Measurements from ENCODE around the gene PLEKHM3. TPM values are rescaled to one million over a fixed set of nuclear protein-coding genes. Genes with fewer than 3 reads are reported as not detected.
"Not testable (repeated sequence)": the region's sequence is repeated elsewhere in the genome, so short reads cannot be mapped to it uniquely, and the experiment has no call there.

The PLEKHM3 gene
- total RNA-seq, 1 donor from 2014 or later: 14.8 TPM

DNA sequence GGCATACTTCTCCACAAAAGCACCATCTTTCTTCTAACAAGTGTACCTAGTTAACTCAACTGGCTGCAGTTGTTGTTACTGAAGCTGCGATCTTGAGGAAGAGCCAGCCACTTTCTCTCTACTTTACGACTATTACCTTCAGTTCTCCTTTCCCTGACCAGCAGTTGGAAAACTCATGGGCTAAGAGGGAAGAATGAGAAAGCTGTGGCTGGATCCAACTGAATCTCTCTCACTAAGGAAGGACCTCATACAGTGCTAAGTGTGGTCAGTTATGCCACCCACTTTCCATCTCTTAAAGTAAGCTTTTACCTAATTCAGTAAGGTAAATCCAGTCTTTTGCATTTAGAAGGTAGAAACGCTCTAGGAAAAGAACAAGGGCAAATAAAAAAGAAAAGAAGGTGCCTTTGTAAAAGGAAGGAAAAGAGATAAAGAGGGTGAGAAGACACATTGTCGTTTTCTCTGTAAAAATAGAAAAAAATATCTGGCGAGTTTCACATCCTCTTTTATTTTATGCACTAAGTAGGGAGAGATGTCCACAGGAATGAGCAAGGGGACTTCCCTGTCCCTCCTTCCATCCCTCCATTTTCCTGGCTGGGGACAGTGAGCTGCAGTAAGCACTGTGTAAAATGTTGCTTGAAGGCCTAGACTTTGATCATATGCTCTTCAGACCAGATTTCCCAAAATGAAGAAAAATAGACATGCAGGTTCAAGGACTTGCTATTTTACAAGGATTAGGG lies 73.4 kb downstream of the PLEKHM3 start:
- DNase-seq (ENCODE audit: low read depth): no peak

DNA sequence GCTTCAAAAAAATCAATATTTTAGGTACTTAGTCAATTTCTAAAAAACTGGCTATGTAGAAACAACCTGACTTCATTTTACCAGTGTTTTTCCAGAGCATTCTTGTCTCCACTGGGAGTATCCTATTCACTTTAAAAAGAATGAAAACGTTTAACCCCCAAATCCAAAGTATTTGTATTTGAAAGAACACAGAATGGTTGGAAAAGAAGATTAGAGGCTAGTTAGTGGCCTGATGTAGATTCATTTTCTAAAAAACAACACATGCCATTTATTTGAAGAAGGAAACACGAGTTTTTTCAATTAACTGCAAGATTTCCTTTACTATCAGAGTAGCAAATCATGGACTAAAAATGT lies 74.6 kb downstream of the PLEKHM3 start:
- DNase-seq (ENCODE audit: low read depth): no peak

DNA sequence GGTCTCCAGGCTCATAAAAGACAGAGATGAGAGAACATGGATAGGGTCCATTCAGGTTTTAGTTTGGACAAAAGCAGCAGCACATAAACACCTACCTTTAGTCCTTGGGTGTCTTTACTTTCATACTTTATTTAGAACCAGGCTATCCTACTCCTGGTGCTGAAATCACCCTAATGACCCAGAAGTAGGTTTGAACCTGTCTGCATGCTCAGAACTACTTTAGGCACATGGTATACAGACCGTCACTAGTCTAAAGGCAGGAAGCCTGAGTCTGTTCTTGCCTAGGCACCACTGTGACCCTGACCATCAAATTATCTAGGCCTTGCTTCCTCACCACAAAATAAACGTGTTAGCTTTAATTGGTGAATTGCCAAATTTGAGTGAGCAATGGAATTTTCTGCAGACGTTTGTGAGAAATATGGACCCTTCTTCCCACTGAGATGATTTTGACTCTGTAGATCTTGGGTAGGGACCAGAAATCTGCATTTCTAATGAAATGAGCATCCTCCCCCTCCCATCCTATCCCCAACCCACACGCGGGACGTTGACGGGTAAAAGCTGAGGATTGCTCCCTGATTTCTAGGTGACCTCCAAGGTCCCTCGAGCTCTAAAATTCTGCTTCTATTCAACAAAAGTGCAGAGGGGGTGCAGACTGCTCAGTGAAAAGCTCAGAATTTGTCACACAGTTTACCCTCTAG lies 75.1 kb downstream of the PLEKHM3 start:
- DNase-seq (ENCODE audit: low read depth): no peak

DNA sequence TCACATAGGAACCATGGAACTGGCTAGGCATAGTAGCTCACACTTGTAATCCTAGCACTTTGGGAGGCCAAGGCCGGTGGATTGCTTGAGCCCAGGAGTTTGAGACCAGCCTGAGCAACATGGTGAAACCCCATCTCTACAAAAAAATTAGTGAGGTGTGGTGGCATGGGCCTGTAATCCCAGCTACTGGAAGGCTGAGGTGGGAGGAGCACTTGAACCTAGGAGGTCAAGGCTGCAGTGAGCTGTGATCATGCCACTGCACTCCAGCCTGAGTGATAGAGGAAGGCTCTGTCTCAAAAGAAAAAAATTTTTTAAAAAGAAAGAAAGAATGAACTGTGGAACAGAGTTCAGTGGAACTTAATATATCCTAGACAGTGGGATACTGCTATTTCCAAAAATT lies 76.1 kb downstream of the PLEKHM3 start:
- DNase-seq (ENCODE audit: low read depth): not testable (repeated sequence)

DNA sequence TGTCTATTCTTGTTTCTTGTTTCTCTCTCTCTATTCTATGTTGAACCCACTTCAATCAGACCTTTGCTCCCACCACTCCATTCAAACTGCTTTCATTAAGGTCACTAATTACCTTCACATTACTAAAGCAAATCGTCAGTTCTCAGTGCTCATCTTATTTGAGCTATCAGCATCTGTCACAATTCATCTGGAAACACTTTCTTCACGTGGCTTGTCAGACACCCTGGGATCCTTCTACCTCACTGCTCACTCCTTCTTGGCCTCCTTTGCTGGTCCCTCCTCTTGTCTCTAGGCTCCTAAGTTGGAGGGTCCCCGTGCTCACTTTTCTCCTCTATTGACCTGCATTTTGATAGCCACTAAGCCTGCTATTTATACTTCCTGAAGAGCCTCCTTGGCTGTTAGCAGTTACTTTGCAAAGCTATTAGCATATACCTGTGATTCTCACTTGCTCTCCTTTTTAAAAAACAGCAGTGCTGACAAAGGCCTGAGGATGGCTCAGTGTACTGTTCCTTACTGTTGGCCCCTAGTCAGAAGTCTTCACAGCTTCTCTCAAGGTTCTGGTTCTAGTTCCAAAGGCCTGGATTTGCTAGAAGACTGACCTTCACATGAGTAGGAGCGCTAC lies 80.2 kb downstream of the PLEKHM3 start:
- DNase-seq (ENCODE audit: low read depth): no peak

DNA sequence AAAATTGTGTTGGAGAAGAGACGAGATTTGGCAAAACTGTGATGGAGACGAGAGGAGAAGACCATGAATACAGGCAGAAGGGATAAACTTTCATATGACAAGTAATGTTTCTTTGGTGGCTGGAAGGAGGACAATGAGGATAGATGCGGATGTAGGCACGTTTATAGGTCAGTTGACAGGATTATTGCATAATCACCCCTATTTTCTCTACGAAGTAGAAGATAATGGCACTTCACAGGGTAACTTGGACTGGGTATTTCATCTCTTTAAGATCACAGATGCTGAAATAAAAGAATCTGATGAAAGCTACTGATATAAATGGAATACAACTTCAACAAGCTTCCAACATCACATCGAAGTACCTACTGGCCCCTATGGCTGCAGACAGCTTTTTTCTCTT lies 81.0 kb downstream of the PLEKHM3 start:
- DNase-seq (ENCODE audit: low read depth): no peak

DNA sequence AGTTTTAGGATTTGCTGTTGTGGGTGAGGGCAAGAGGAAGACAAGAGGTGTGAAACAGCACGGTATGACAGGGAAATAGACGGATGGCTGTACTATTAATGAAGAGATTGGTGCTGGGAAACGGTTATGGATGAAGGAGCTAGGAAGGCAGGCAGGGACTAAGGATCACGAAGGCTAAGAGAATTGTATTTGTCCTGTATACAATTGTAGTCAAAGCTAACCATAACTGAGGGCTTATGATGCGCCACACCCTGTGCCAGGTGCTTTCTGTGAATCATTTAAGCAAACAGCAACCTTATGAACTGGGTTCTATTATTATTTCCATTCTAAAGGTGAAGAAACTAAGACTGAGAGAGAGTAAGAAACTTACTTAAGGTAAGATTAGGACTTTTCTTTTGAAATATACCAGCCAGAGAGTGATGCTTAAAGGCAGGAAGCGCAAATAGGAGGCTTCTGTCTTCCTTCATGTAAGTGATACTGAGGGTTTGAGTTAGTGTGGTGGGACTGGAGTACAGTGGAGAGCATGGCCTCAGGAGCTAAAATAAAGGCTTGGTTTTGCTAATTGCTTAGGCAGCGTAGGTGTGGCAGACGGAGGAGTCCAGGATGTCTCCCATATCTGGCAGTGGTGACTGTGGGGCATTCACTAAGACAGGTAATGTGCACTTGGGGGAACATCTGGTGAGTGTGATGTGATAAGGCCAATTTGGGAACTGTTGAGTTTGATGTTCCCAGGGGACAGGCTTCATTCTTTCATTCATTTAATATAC lies 85.8 kb downstream of the PLEKHM3 start:
- peak; percentile 36 for DNase-seq (ENCODE audit: low read depth)

DNA sequence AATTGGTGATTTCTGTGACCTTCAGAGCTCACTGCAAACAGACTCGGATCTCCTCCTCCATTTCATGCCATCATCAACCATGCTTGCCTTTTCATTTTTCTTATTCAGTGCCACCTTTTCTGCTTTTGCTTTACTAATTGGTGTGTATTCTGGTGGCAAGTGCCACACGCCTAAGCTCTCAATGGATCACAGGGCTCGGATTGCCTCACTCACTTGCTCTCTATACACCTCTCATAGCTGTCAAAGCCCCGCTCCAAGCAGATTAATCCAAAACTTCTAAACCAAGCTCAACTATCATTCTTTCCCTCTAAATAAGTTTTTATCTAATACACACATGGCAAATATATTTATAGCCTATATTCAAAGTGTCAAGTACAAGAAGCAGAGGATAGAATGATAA lies 86.4 kb downstream of the PLEKHM3 start:
- no peak for DNase-seq (ENCODE audit: low read depth)

DNA sequence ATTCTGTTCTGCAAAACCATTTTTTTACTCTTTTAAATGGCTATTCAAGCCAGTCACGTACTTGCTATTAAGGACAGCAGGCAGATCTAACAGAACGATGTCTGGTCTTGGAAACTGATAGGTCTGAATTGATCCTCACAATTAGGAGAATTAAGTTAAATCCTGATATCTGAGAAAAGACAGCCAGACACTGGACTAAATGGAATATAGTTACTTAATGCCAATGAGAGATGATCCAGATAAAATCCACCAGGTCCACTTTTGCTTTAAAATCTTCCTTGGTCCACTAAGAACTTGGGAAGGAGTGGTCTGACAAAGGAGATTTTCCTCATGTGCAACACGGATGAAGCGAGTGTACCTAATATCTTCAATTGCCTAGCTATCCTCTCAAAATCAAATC lies 86.9 kb downstream of the PLEKHM3 start:
- no peak for DNase-seq (ENCODE audit: low read depth)

DNA sequence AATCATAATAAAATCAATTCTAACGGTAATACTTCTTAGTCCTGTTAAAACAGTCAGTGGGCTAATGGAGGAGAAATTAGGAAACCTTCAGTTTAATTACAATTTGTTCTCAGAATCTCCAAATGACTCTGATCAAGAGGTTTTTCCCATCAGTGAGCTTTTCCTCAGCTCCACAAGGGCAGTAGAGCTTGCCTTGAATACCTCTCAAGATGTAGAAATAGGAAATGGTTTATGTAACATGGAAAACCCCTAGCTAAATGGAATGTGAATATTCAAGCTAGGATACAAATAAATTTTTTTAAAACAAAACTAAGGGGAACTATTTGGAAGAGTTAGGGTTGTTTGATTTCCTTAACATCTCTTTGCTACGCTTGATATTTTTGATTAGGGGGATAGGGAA lies 87.5 kb downstream of the PLEKHM3 start:
- peak; percentile 81 for DNase-seq (ENCODE audit: low read depth)

DNA sequence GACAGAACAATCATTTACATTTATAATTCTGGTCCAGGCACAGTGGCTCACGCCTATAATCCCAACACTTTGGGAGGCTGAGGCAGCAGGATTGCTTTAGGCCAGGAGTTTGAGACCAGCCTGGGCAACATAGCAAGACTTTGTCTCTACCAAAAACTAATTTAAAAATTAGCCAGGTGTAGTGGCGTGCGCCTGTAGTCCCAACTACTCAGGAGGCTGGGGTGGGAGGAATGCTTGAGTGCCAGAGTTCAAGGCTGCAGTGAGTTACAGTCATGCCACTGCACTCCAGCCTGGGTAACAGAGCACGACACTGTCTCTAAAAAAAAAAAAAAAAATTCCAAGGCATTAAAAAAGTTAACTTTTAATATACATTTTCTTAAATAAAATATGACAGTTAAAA lies 88.1 kb downstream of the PLEKHM3 start:
- DNase-seq (ENCODE audit: low read depth): peak; percentile 36

DNA sequence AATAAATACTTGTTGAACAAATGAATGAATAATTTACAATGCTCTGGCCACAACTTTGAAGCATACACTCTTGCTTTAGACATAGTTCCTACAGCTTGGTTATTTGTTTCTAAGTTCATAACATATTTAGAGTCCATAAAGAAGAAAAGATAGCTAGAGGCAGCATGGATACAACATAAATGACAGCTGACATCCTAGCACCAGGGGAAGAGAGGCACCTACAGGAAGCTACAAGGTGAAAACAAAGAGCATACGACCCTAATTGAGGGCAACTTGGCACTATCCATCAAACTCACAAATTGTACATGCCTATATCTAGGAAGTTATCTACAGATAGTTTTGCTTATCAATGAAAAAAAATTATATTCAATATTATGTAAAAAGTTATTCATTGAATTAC lies 88.9 kb downstream of the PLEKHM3 start:
- DNase-seq (ENCODE audit: low read depth): no peak

DNA sequence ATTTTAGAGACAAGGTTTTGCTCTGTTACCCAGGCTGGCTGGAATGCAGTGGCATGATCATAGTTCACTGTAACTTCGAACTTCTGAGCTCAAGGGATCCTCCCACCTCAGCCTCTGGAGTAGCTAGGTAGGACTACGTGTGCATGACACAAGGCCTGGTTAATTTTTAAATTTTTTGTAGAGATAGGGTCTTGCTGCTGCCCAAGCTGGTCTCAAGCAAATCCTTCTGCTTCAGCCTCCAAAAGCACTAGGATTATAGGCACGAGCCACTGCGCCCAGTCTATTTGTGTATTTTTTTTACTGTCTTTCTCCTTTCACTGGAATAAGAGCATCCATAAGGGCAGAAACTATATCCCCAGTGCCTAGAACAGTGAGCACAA lies 89.3 kb downstream of the PLEKHM3 start:
- DNase-seq (ENCODE audit: low read depth): peak; percentile 60

DNA sequence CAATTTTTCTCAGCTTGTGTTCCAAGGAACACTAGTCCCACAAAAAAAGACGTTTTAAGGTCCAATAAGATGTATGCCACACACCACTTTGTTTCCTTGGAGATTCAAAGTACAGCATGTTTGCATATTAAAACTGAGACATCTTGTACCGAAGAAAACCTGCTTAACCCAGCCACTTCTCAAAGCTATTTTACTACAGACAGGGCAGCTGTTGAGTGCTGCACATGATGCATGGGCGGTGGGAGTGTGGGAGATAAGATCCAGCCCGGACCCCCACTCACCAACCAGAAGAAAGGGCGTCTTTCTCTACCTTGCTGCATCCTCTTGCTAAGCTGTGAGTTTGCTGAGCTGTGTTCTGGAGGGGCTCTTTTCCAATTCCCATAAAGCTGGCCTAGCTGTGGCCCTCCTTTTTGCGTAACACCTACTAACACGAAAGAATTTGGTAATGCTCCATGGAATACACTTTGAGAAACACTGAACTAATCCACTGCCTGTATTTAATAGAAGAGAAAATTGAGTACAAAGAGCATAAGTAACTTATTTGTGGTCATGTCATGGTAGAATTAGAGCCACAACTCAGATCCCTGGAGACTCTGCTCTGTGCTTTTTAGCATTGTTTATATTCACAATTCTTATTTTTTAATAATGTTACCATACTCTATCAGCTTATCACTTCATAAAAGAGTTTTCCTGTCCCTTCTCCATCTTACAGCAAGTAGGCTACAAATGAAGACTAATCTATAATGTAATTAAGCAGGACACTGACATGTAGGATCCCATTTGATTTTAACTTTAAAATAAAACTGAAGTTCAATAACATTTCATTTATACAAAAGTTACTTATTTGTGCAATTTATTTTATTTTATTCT lies 90.0 kb downstream of the PLEKHM3 start:
- DNase-seq (ENCODE audit: low read depth): peak; percentile 82

DNA sequence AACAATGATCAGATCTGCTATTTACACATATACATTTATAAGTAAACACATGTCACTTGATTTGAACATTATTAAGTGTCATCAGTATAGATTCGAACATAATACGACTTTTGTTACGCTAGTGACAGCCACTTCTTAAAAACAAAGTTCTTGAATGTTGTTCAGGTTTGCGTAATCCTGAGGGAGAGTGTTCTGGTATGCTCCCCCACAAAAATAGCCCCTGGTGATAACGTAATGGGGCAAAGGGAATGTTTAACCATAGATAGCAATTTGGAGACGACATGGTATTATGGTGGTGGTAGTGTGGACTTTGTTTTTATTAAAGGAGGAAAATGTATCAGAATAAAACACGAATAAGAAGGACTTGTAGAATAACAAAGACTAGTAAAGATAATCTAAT lies 90.6 kb downstream of the PLEKHM3 start:
- DNase-seq (ENCODE audit: low read depth): peak; percentile 36

DNA sequence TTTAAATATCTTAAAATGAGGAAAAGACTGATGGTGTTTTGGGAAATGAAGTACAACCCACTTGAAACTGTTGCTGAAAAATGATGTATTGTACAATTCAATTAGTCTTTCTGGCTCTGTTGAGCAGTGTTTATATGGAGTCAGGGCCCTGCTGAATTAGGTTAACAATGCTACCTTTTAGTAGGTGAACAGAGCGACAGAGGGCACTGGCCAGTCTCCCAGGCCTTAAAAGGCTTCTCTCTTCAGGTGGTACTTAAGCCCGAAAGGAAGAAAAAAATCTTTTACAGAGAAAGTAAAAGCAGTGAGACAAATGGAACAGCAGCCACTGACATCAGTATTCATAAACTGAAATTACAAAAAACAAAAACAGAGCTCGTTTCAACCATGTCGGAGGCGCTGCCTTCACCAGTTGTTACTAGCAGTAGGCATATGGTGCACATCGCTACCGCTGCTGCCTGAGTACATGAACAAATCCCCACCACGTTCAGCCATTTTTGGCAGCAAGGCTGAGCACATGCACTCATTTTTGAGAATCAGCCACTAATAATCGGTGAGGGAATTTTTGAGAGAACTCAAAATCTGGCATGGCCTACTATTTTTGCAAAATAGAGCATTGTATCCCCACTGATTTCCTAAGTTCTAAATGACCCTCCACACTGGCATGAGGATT lies 91.8 kb downstream of the PLEKHM3 start:
- DNase-seq (ENCODE audit: low read depth): no peak

DNA sequence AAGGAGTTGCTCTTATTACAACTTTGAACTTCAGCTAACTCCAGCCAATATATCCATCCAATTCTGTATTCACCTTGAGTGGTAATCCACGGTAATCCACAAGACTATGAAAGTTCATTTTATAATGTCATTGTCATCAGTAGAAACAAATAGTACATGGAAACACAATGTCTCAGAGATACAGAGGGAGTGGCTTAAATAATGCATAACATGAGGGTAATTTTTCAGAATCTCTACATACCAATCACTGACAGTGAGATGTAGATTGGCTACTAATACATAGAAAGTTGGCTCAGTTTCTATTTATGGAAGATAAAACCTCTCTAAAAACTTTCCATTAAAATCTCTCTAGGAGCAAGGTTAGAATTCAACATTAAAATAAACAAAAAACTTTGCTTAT lies 93.2 kb downstream of the PLEKHM3 start:
- no peak for DNase-seq (ENCODE audit: low read depth)

DNA sequence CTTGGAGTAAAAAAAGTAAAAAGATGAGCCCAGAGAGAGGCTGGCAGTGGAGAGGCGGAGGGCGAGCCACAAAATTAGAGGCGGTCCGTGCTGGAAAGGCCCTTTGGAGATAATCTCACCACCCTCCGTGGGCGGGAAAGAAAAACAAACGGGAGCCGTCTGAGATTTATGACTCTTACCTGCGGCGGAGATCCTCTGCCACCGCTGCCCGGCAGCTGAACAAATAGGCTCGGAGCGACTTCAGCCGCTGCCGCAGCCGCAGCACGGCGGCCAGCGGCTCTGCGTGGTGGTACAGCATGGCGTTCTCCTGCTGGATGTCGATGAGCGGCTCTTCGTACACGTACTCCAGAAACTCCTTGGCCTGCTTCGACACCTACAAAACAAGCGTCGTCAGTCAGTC lies 94.6 kb downstream of the PLEKHM3 start:
- DNase-seq (ENCODE audit: low read depth): peak; percentile 29

DNA sequence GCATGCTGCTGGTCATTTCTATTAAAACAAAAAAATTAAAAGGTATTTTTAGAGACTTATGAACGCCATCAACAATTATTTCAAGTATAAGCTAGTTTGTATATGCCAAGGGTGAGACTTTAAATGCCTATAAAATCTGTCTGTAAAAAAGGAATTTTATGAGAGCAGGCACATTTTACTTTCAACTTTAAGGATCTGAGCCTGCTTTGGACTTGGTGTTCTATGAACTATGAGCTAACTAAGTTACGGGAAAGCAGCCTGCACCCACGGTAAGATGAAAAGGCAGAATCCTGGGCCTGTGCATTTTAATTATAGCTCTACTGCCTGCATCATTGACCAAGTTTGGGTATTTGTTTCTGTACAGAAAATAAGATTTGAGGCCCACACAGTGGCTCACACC lies 95.4 kb downstream of the PLEKHM3 start:
- DNase-seq (ENCODE audit: low read depth): no peak

DNA sequence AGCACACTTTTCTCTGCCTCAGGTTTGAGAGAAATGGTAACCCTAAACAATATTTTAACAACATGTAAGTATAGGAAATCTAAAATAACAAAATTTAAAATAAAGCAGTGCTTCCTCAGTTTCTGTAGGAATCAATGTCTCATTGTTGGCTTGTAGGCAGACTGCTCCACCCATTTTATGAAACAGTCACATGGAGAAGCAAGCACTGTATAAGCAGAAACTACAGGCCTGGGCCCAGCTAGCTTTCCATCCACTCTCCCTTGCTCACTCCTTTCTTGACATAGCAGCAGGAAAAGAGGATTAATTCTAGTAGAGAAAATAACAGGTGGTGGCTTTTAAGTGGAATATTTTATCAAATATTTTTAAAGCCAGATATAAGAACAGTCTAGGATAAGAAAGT lies 97.2 kb downstream of the PLEKHM3 start:
- DNase-seq (ENCODE audit: low read depth): no peak

DNA sequence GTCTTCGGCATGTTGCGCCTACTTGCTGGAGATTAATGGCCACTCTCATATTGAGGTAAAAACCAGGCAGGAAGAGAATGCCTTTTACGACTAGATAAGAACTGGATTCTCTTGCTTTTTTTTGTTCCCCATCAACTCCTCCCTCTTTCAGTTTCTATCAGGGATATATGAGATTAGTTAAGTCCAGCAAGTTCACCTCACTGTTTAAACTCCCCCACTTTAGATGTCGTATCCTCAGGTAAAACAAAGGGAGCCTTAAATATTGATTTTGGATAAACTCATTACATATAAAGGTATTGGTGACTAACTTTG lies 98.4 kb downstream of the PLEKHM3 start:
- no peak for DNase-seq (ENCODE audit: low read depth)

Measured in renal cortical epithelial cell (primary cell).